HepG2 (cell line): ENCODE measurements around the gene SMIM38. TPM values are rescaled to one million over a fixed set of nuclear protein-coding genes. Genes with fewer than 3 reads are reported as not detected.

ENCODE experiments used
- NFE2L2 ChIP-seq: fragments of 150-350 bp; IDR thresholded peaks from 2 replicates; pipeline ENCODE4 v1.6.1; 2014; ENCODE audit warnings: low read length
- RARG ChIP-seq: sonication (generic); formaldehyde crosslinking; IDR thresholded peaks from 2 replicates; pipeline ENCODE4 v1.4.0; 2020; ENCODE audit warnings: low read depth, mild to moderate bottlenecking, missing genetic modification reagents
- RFX5 ChIP-seq: IDR thresholded peaks from 2 replicates; pipeline ENCODE4 v1.6.1; 2011; ENCODE audit warnings: low read depth, low read length, improper control_type of control experiment
- ZHX2 ChIP-seq, 2 experiments: sonication (generic) in 1 of 2; formaldehyde crosslinking in 1 of 2; IDR thresholded peaks; 2 replicates each; pipeline versions ENCODE4 v1.6.1 to v1.9.0; 2014 to 2022; ENCODE audit warnings: antibody characterized with exemption in 1 of 2, borderline replicate concordance in 1 of 2, inconsistent platforms in 1 of 2, low read depth in 1 of 2, missing genetic modification reagents in 1 of 2
- ZNF230 ChIP-seq: sonication (generic); formaldehyde crosslinking; IDR thresholded peaks from 2 replicates; pipeline ENCODE4 v1.4.0; 2020; ENCODE audit warnings: mild to moderate bottlenecking, missing genetic modification reagents
- ZNF564 ChIP-seq: sonication (generic); formaldehyde crosslinking; IDR thresholded peaks from 2 replicates; pipeline ENCODE4 v1.8.1; 2023; ENCODE audit warnings: mild to moderate bottlenecking, missing genetic modification reagents
- polyA plus RNA-seq, 8 experiments: library from polyadenylated mRNA; depleted of rRNA in 3 of 8; stranded (reverse) in 7 of 8; unstranded in 1 of 8; fragments of >200 nt; fragmentation: Illumina TruSeq in 4 of 8; extraction: Trizol in 4 of 8; gene quantifications; 2 replicates each; pipeline versions ENCODE4 v1.2.1 to v1.2.3, GENCODE V29; 2011 to 2016; ENCODE audit warnings: low read depth in 4 of 8, missing spikeins in 1 of 8, mixed read lengths in 1 of 8; ENCODE audit not compliant: insufficient read depth in 1 of 8
- total RNA-seq, 5 experiments: library from RNA; depleted of rRNA; stranded (reverse); fragments of >200 nt; fragmentation: Illumina TruSeq; extraction: Trizol; gene quantifications; 2 replicates each; pipeline ENCODE4 v1.2.3, GENCODE V29; 2016; ENCODE audit warnings: low read depth in 1 of 5

Gene SMIM38
- total and polyA plus RNA-seq, 2 of the 13 experiments (the other 11 are each of a cell fraction or from before 2014, with no cell fraction given), result 0.30 to 0.40 TPM

- TF ChIP-seq RFX5, result no peak
- no peak for TF ChIP-seq ZHX2 (IDR thresholded peaks at IDR 0.05; ENCODE audit: low read depth)
- no peak for TF ChIP-seq ZHX2 (CRISPR knock-in tag; IDR thresholded peaks at IDR 0.05; ENCODE audit: borderline replicate concordance)
- no peak; the same call in 1 of the 2 replicates for TF ChIP-seq ZNF564
- no peak for TF ChIP-seq ZNF230
- TF ChIP-seq RARG (CRISPR knock-in tag), result no peak
- TF ChIP-seq NFE2L2, result no peak
Observed at GRCh38 chr11:69156673-69157155, 979 bp downstream of the SMIM38 start (continued).
